ENCODE measurements around the gene PARD3.

The PARD3 gene

GRCh38 chr10:34252111-34252510, 563.0 kb downstream of the PARD3 start:
- Histone ChIP-seq H3K4me2 (ENCODE audit: low read depth, low read length, poor library complexity, severe bottlenecking) (peak overlapping the region; percentile 56), H4K20me1 (ENCODE audit: insufficient read depth, low read length, poor library complexity, severe bottlenecking) (no peaks in the 10 kb centered on the region), H3K9me3 (ENCODE audit: insufficient read depth, low read depth, low read length) (no peaks in the 10 kb centered on the region), H3K27me3 (ENCODE audit: insufficient read depth, low read length, poor library complexity, severe bottlenecking) (no peaks in the 10 kb centered on the region), H3K9ac (ENCODE audit: low read depth, low read length, poor library complexity, severe bottlenecking) (peak overlapping the region; percentile 50), H3K36me3 (ENCODE audit: insufficient read depth, low read length) (no peaks in the 10 kb centered on the region), H2AFZ (ENCODE audit: low read length) (no peak overlapping the region), H3K4me1 (ENCODE audit: insufficient read depth, low read length, poor library complexity, severe bottlenecking) (peaks cover 73% of the 10 kb centered on the region), H3K9me2 (replicated peaks; ENCODE audit: low read depth, low read length) (no peaks in the 10 kb centered on the region), H3F3A (ENCODE audit: low read depth) (peaks cover 19% of the 10 kb centered on the region), H3K4me3 (ENCODE audit: low read length, poor library complexity, severe bottlenecking) (peak overlapping the region; percentile 22), H3K79me2 (ENCODE audit: insufficient read depth, low read length) (no peaks in the 10 kb centered on the region)
- TF ChIP-seq EZH2phosphoT487 (IDR thresholded peaks at IDR 0.05; ENCODE audit: borderline replicate concordance) (no peak), CTCF (conservative IDR thresholded peaks at IDR 0.05; ENCODE audit: low read length) (no peak)

- Histone ChIP-seq H3F3A (ENCODE audit: low read depth) (peaks cover 19% of the 10 kb centered on the region), H4K20me1 (ENCODE audit: insufficient read depth, low read length, poor library complexity, severe bottlenecking) (no peaks in the 10 kb centered on the region), H3K4me1 (ENCODE audit: insufficient read depth, low read length, poor library complexity, severe bottlenecking) (peaks cover 64% of the 10 kb centered on the region), H3K9ac (ENCODE audit: low read depth, low read length, poor library complexity, severe bottlenecking) (peak overlapping the region; percentile 50), H3K9me3 (ENCODE audit: insufficient read depth, low read depth, low read length) (no peaks in the 10 kb centered on the region), H2AFZ (ENCODE audit: low read length) (no peak overlapping the region), H3K27me3 (ENCODE audit: insufficient read depth, low read length, poor library complexity, severe bottlenecking) (no peaks in the 10 kb centered on the region), H3K36me3 (ENCODE audit: insufficient read depth, low read length) (no peaks in the 10 kb centered on the region), H3K79me2 (ENCODE audit: insufficient read depth, low read length) (no peaks in the 10 kb centered on the region), H3K9me2 (replicated peaks; ENCODE audit: low read depth, low read length) (no peaks in the 10 kb centered on the region), H3K4me3 (ENCODE audit: low read length, poor library complexity, severe bottlenecking) (no peak overlapping the region), H3K4me2 (ENCODE audit: low read depth, low read length, poor library complexity, severe bottlenecking) (no peak overlapping the region)
- TF ChIP-seq EZH2phosphoT487 (IDR thresholded peaks at IDR 0.05; ENCODE audit: borderline replicate concordance) (no peak), CTCF (conservative IDR thresholded peaks at IDR 0.05; ENCODE audit: low read length) (no peak)
Observed at GRCh38 chr10:34251177-34251576, 563.9 kb downstream of the PARD3 start.

- H3K9me2 ChIP-seq (replicated peaks; ENCODE audit: low read depth, low read length) = no peaks in the 10 kb centered on the region
- H4K20me1 ChIP-seq (ENCODE audit: insufficient read depth, low read length, poor library complexity, severe bottlenecking) = no peaks in the 10 kb centered on the region
- H3K9me3 ChIP-seq (ENCODE audit: insufficient read depth, low read depth, low read length) = no peaks in the 10 kb centered on the region
- H3F3A ChIP-seq (ENCODE audit: low read depth) = peaks cover 19% of the 10 kb centered on the region
- H3K27me3 ChIP-seq (ENCODE audit: insufficient read depth, low read length, poor library complexity, severe bottlenecking) = no peaks in the 10 kb centered on the region
- peaks cover 60% of the 10 kb centered on the region for H3K4me1 ChIP-seq (ENCODE audit: insufficient read depth, low read length, poor library complexity, severe bottlenecking)
- no peaks in the 10 kb centered on the region for H3K79me2 ChIP-seq (ENCODE audit: insufficient read depth, low read length)
- no peak overlapping the region for H3K4me3 ChIP-seq (ENCODE audit: low read length, poor library complexity, severe bottlenecking)
- no peak overlapping the region for H2AFZ ChIP-seq (ENCODE audit: low read length)
- TF ChIP-seq EZH2phosphoT487 (IDR thresholded peaks at IDR 0.05; ENCODE audit: borderline replicate concordance) (no peak), CTCF (conservative IDR thresholded peaks at IDR 0.05; ENCODE audit: low read length) (no peak)
- no peaks in the 10 kb centered on the region for H3K36me3 ChIP-seq (ENCODE audit: insufficient read depth, low read length)
- no peak overlapping the region for H3K9ac ChIP-seq (ENCODE audit: low read depth, low read length, poor library complexity, severe bottlenecking)
- no peak overlapping the region for H3K4me2 ChIP-seq (ENCODE audit: low read depth, low read length, poor library complexity, severe bottlenecking)
Observed at GRCh38 chr10:34250722-34251121, 564.4 kb downstream of the PARD3 start.

Data from Loucy (cell line).